Islet precursor cell (in vitro differentiated cells): Measurements from ENCODE around the gene TEKTIP1.
"Not testable (repeated sequence)": the region's sequence is repeated elsewhere in the genome, so short reads cannot be mapped to it uniquely, and the experiment has no call there.

Experiments
- DNase-seq: peaks from one replicate; pipeline ENCODE4 v3.0.0-alpha.2; 2018

The TEKTIP1 gene

GRCh38 chr19:3563709-3564524 is 24.9 kb downstream of the TEKTIP1 start:
- no peak for DNase-seq

GRCh38 chr19:3565139-3565538 is 26.2 kb downstream of the TEKTIP1 start:
- peak; percentile 95 for DNase-seq

- not testable (repeated sequence) for DNase-seq
Observed at GRCh38 chr19:3570042-3570441, 31.1 kb downstream of the TEKTIP1 start.

- DNase-seq: peak; percentile 80
Observed at GRCh38 chr19:3570606-3571011, 31.6 kb downstream of the TEKTIP1 start.

GRCh38 chr19:3572132-3572854 is 33.3 kb downstream of the TEKTIP1 start:
- peak; percentile 100 for DNase-seq

GRCh38 chr19:3572855-3573161 is 33.8 kb downstream of the TEKTIP1 start, which contains the start of gene HMG20B:
Gene HMG20B (plus strand): TSS chr19:3572944. CDS start chr19:3573310, 366 bp downstream.
- DNase-seq: no peak

GRCh38 chr19:3573162-3573857 is 34.3 kb downstream of the TEKTIP1 start:
- peak; percentile 68 for DNase-seq

- peak; percentile 99 for DNase-seq
Observed at GRCh38 chr19:3573858-3574637, 35.1 kb downstream of the TEKTIP1 start.

GRCh38 chr19:3575260-3575741 is 36.3 kb downstream of the TEKTIP1 start:
- peak; percentile 89 for DNase-seq

GRCh38 chr19:3575949-3576673 is 37.1 kb downstream of the TEKTIP1 start:
- no peak for DNase-seq

GRCh38 chr19:3576696-3577443 is 37.9 kb downstream of the TEKTIP1 start:
- DNase-seq: peak; percentile 86

- DNase-seq: no peak
Observed at GRCh38 chr19:3577723-3578344, 38.9 kb downstream of the TEKTIP1 start.

GRCh38 chr19:3578390-3578789 is 39.4 kb downstream of the TEKTIP1 start:
- no peak for DNase-seq

GRCh38 chr19:3580156-3580934 is 41.4 kb downstream of the TEKTIP1 start:
- DNase-seq: peak; percentile 78

- DNase-seq: not testable (repeated sequence)
Observed at GRCh38 chr19:3581792-3582191, 42.8 kb downstream of the TEKTIP1 start.

GRCh38 chr19:3584036-3584802 is 45.2 kb downstream of the TEKTIP1 start:
- DNase-seq: not testable (repeated sequence)

GRCh38 chr19:3585301-3586126 is 46.5 kb downstream of the TEKTIP1 start, which contains the start of gene GIPC3:
Gene GIPC3 (plus strand): TSS chr19:3585478. CDS start chr19:3585598, 120 bp downstream.
- DNase-seq: no peak

- DNase-seq: no peak
Observed at GRCh38 chr19:3586127-3586626, 47.2 kb downstream of the TEKTIP1 start.
